Activated naive CD8-positive, alpha-beta T cell treated with anti-CD3 and anti-CD28 coated beads, Interleukin-2, amount 10 ng/mL, durations not matched to agents 7 days and 5 days (primary cell): ENCODE measurements around the gene CCDC144A. TPM values are rescaled to one million over a fixed set of nuclear protein-coding genes. Genes with fewer than 3 reads are reported as not detected.
"Not testable (repeated sequence)": the region's sequence is repeated elsewhere in the genome, so short reads cannot be mapped to it uniquely, and the experiment has no call there.

Experiments
- ATAC-seq: fragments of 150-1000 bp; cut with Tn5 transposase; one replicate; pipeline ENCODE4 v1.10.0; 2021; ENCODE audit warnings: low read depth, moderate library complexity
- POLR2A ChIA-PET: fragments of 350-600 bp; sonication (Branson Sonifier 250); formaldehyde crosslinking; loops from one replicate; lab custom pipeline; 2021; ENCODE audit warnings: antibody characterized with exemption; lab: Charles Lee
- DNase-seq: peaks from one replicate; pipeline ENCODE4 v3.0.0; 2021
- H3K27ac Mint-ChIP-seq: one replicate; pipeline ENCODE4 v1.8.0; 2022; ENCODE audit warnings: mild to moderate bottlenecking, mixed read lengths
- H3K27me3 Mint-ChIP-seq: one replicate; pipeline ENCODE4 v1.8.0; 2022; ENCODE audit warnings: mild to moderate bottlenecking, moderate library complexity, mixed read lengths
- H3K36me3 Mint-ChIP-seq: one replicate; pipeline ENCODE4 v1.8.0; 2021; ENCODE audit warnings: mild to moderate bottlenecking, mixed read lengths
- H3K4me1 Mint-ChIP-seq: one replicate; pipeline ENCODE4 v1.8.0; 2021; ENCODE audit warnings: mixed read lengths
- H3K4me3 Mint-ChIP-seq: one replicate; pipeline ENCODE4 v1.8.0; 2022; ENCODE audit warnings: mild to moderate bottlenecking, moderate library complexity, mixed read lengths
- H3K9me3 Mint-ChIP-seq: one replicate; pipeline ENCODE4 v1.8.0; 2021; ENCODE audit warnings: mixed read lengths
- total RNA-seq, 2 experiments: library from RNA; stranded (reverse); gene quantifications; one replicate each; pipeline ENCODE4 v1.2.3, GENCODE V29; 2021

Gene CCDC144A, protein sequence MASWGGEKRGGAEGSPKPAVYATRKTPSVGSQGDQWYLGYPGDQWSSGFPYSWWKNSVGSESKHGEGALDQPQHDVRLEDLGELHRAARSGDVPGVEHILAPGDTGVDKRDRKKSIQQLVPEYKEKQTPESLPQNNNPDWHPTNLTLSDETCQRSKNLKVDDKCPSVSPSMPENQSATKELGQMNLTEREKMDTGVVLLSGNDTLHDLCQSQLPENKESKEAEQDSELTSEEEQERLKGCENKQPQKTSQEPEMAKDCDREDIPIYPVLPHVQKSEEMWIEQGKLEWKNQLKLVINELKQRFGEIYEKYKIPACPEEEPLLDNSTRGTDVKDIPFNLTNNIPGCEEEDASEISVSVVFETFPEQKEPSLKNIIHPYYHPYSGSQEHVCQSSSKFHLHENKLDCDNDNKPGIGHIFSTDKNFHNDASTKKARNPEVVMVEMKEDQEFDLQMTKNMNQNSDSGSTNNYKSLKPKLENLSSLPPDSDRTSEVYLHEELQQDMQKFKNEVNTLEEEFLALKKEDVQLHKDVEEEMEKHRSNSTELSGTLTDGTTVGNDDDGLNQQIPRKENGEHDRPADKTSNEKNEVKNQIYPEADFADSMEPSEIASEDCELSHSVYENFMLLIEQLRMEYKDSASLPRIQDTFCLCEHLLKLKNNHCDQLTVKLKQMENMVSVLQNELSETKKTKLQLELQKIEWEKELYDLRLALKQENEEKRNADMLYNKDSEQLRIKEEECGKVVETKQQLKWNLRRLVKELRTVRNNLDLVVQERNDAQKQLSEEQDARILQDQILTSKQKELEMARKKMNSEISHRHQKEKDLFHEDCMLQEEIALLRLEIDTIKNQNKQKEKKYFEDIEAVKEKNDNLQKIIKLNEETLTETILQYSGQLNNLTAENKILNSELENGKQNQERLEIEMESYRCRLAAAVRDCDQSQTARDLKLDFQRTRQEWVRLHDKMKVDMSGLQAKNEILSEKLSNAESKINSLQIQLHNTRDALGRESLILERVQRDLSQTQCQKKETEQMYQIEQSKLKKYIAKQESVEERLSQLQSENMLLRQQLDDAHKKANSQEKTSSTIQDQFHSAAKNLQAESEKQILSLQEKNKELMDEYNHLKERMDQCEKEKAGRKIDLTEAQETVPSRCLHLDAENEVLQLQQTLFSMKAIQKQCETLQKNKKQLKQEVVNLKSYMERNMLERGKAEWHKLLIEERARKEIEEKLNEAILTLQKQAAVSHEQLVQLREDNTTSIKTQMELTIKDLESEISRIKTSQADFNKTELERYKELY (N-terminal part only)
- 1 to 10 TPM; 2.9 to 4.8 TPM for total RNA-seq

DNA sequence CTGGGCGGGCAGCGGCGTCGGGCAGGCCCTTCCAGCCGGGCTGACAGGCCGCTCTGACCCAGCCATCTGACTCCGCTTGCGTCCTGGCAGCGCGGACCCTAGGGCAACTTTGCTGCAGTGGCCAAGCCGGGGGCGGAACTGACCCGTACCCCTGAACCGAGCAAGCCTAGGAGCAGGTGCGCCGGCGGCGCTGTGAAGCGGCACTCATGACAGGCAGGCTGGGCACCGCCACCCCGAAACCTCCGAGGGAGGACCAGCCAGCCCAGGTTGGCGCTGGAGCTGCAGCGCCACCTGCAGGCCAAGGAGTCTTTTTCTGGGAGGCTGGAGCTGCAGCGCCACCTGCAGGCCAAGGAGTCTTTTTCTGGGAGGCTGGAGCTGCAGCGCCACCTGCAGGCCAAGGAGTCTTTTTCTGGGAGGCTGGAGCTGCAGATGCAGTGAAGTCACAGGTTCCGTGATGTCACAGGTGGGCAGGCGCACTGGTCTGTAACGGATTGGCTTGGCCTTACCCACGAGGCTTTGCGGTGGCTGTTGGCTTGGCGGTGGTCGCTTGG lies at the start of gene CCDC144A:
TSS of gene CCDC144A (plus strand) at position 511 of the 551 bp plus-strand sequence. CDS start 160 bp downstream, outside the sequence.
- peak within 1 kb of the TSS; percentile 71 for H3K4me3 Mint-ChIP-seq
- ATAC-seq = peak; percentile 84
- H3K9me3 Mint-ChIP-seq, H3K36me3 Mint-ChIP-seq, H3K27me3 Mint-ChIP-seq, H3K4me1 Mint-ChIP-seq, POLR2A ChIA-PET: not testable (repeated sequence)
- DNase-seq = peak; percentile 71
- peak within 1 kb of the TSS; percentile 78 for H3K27ac Mint-ChIP-seq

DNA sequence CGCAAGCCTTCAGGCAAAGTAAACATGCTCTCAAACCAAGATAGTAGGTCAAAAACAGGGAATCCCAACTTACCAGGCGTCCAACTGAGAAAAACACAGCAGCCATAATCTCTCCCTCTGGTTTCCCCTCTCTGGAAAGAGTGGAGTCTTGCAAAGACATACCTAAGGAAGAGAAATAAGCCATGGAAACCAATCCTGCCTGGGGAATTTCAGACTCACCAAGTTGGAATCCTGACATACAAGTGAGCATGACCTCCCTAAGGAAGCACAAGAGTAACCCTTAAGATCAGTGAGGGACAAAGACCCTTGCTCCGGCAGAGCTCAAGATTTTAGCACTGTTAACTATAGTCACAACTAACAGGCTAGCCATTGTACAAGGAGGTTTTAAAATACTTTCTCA lies 40.5 kb upstream of the CCDC144A start:
- Mint-ChIP-seq H3K9me3 (peaks cover 2% of the 10 kb centered on the region), H3K27me3 (peaks cover 6% of the 10 kb centered on the region), H3K27ac (no peak overlapping the region), H3K4me1 (peaks cover 11% of the 10 kb centered on the region), H3K36me3 (peaks cover 20% of the 10 kb centered on the region), H3K4me3 (no peak overlapping the region)
- DNase-seq (no peak), ATAC-seq (no peak)
- POLR2A ChIA-PET = no interaction called here

DNA sequence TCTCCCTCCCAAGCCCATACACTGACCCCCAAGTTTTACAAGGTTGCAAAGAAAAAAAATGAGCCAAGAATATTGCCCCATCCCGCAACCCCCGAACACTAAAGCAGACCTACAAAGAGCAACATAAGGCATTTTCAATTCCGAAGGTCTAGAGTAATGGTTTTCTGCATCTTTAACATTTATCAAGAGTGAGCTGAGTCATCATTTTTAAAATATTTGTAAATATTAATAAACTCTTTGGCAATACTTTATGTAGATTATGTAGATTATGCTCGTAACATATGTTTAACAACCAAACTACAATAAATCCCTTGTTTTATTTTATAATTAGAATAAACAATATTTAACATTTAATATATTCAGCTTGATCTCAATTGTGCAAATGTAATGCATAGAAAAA lies 37.8 kb upstream of the CCDC144A start:
- no peak for DNase-seq
- ATAC-seq = no peak
- POLR2A ChIA-PET = no interaction called here

DNA sequence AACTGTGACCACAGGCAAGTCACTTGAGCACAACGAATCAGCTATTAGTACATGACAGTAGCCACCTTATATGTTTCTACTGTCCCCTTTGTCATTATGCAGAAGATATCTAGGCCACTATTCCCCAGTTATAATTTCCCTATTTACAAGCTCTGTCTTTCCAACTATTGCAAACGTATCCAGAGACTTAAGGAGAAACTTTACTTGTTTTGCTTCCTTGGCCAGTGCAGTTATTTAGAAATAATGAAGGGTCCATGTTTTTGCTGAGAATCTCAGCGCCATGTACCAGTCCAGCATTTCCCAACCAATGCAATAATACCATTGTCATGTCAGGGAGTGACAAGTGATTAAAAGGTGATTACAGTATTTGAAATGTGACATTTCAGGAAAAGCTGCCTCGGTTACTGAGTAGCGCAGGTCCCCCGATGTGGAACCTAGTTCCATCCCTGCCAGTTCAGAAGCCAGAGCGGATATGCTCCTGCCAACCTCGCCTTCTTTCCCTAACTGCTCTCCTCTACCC lies 37.1 kb upstream of the CCDC144A start:
- Mint-ChIP-seq H3K4me3 (peak overlapping the region; percentile 84), H3K36me3 (peaks cover 10% of the 10 kb centered on the region), H3K4me1 (peaks cover 11% of the 10 kb centered on the region), H3K27ac (peak overlapping the region; percentile 51), H3K27me3 (peaks cover 13% of the 10 kb centered on the region), H3K9me3 (peaks cover 2% of the 10 kb centered on the region)
- POLR2A ChIA-PET = interaction anchor here (0.9 kb wide), 1 partner anchor 68 kb away, joined by 3 read pairs; no protein-coding TSS in a partner anchor
- no peak for DNase-seq
- ATAC-seq = no peak

More for the DNA sequence above, 37.8 kb upstream of the CCDC144A start:
- no peak overlapping the region for H3K27ac Mint-ChIP-seq
- peaks cover 2% of the 10 kb centered on the region for H3K9me3 Mint-ChIP-seq
- peaks cover 12% of the 10 kb centered on the region for H3K36me3 Mint-ChIP-seq
- peaks cover 11% of the 10 kb centered on the region for H3K27me3 Mint-ChIP-seq
- H3K4me1 Mint-ChIP-seq = peaks cover 11% of the 10 kb centered on the region
- H3K4me3 Mint-ChIP-seq = peak overlapping the region; percentile 84

DNA sequence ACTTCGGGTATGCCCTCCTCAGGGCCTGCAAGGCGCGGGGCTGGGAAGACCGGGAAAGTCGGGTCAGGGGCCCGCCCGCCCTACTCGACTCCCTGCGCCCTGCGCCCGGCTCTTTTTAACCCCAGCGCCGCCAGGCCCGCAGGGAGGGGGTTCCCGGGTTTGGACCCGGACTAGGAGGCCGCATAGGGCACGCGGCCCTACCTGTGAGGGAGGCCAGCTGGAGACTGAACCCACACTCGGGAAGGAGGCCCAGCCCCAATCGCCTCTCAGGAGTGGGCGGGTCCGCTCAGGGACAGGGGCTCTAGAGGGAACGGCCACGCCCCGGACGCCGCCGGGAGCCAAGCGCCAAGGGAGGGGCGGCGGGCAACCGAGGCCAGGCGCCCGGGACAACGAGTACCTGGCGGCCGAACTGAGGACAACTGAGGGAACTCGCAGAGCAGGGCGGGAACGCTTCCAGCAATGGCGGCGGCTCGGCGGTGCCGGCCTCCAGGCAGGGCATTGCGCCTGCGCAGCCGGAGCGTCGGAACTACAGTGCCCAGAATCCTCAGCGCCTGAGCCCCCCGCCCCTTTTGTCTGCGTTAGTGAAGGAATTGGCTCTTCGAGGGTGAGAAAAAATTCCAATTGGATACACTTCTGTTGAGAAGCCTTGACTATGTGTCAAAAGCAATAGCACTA lies 36.5 kb upstream of the CCDC144A start, which contains the start of gene ZNF624:
TSS of gene ZNF624 (minus strand) at position 484 of the 675 bp plus-strand sequence.
- peaks cover 8% of the 10 kb centered on the region for H3K36me3 Mint-ChIP-seq
- H3K4me3 Mint-ChIP-seq = peak within 1 kb of the TSS; percentile 84
- ATAC-seq (peak; percentile 98), DNase-seq (peak; percentile 88)
- POLR2A ChIA-PET = interaction anchor here (0.9 kb wide), 1 partner anchor 69 kb away, joined by 3 read pairs; no protein-coding TSS in a partner anchor
- peaks cover 11% of the 10 kb centered on the region for H3K4me1 Mint-ChIP-seq
- H3K27me3 Mint-ChIP-seq = peaks cover 13% of the 10 kb centered on the region
- peaks cover 2% of the 10 kb centered on the region for H3K9me3 Mint-ChIP-seq
- H3K27ac Mint-ChIP-seq = peak within 1 kb of the TSS; percentile 51

DNA sequence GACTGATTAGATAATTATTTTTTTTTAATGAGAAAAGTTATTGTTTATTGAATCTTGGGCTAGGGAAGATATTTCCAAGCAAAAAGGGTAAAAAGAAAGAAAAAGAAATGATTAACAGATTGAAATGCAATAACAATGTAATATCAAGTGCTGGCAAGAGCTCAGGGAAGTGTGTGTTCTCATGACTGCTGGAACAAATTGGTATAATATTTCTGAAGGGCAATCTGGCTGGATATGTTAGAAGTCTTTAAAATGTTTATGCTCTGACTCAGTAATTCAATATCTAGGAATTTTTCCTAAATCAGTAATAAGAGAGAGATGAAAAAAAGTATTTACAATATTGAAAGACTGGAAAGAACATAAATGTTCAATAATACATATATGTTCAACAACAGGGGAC lies 28.8 kb upstream of the CCDC144A start:
- H3K4me1 Mint-ChIP-seq = no peaks in the 10 kb centered on the region
- no peak overlapping the region for H3K27ac Mint-ChIP-seq
- H3K27me3 Mint-ChIP-seq = peaks cover 34% of the 10 kb centered on the region
- no peak for DNase-seq
- POLR2A ChIA-PET = no interaction called here
- H3K36me3 Mint-ChIP-seq = no peaks in the 10 kb centered on the region
- no peaks in the 10 kb centered on the region for H3K9me3 Mint-ChIP-seq
- H3K4me3 Mint-ChIP-seq = no peak overlapping the region
- no peak for ATAC-seq

DNA sequence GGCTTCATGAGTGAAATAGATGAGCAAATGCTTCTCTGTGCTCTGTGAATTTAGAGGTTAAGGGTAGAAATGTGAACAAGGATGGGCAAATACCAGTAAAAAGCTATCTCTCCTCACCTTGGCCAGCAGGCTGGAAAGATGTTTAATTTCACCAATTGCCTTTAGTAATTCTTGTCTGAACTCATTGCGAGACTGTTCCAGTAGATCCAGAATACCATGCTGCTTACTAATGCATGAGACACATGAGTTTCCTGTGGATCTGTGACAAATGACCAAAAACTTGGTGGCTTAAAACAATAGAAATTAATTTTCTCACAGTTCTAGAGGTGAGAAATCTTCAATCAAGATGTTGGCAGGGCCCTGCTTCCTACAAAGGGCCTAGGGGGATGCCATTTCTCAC lies 27.1 kb upstream of the CCDC144A start:
- Mint-ChIP-seq H3K4me3 (no peak overlapping the region), H3K9me3 (no peaks in the 10 kb centered on the region), H3K4me1 (no peaks in the 10 kb centered on the region), H3K27me3 (peaks cover 40% of the 10 kb centered on the region), H3K36me3 (no peaks in the 10 kb centered on the region), H3K27ac (no peak overlapping the region)
- ATAC-seq = no peak
- POLR2A ChIA-PET = no interaction called here
- no peak for DNase-seq

DNA sequence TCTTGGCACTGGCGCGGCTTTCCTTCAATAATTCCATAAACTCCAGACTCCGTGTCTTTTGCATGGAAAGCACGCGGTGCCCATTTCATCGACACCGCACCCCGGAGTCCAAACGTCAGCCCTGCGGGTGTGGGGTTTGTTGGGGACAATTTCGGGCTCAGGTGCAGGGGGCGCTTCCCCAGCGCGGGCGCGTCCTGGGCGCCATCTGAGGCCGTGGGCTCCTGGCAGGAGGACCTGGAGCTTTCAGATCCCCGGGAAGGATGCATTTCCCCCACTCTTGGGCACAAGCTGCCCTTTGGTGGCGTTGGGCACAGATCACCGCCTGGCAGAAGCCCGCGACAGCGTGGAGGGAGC lies 23.5 kb upstream of the CCDC144A start:
- H3K27ac Mint-ChIP-seq, ATAC-seq, H3K4me3 Mint-ChIP-seq, DNase-seq, POLR2A ChIA-PET, H3K36me3 Mint-ChIP-seq, H3K9me3 Mint-ChIP-seq, H3K4me1 Mint-ChIP-seq: not testable (repeated sequence)
- H3K27me3 Mint-ChIP-seq = peaks cover 35% of the 10 kb centered on the region

DNA sequence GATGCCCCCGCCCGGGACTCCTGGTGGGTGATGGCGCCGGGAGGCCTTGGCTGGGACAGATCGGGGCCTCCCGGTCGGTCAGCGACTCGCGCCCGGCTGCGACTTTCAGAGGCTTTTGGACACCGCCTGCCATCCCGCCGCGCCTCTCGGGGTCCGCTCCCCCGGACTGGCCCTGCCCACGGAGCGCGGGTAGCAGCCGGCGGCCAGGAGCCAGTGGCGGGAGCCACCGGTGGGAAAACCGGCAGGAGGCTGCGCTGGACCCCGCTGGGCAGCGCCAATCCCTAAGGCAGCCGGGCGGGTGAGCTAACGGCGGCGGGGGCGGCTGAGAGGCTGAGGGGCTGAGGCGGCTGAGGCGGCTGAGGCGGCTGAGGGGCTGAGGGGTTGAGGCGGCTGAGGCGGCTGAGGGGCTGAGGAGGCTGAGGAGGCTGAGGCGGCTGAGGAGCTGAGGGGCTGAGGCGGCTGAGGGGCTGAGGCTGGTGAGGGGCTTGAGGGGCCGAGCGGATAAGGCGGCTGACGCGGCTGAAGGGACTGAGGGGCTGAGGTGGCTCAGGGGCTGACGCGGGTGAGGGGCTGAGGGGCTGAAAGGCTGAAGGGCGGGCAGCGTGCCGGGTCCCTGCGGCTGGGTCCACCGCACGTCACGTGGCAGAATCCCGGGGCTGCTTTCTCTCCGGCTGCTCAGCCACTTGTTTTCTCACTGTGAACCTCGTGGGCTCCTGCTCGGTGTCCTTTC lies 23.0 kb upstream of the CCDC144A start:
- H3K4me1 Mint-ChIP-seq, POLR2A ChIA-PET, H3K36me3 Mint-ChIP-seq, ATAC-seq, H3K27ac Mint-ChIP-seq, H3K9me3 Mint-ChIP-seq: not testable (repeated sequence)
- peaks cover 35% of the 10 kb centered on the region for H3K27me3 Mint-ChIP-seq
- peak overlapping the region; percentile 60 for H3K4me3 Mint-ChIP-seq
- DNase-seq = peak; percentile 39

DNA sequence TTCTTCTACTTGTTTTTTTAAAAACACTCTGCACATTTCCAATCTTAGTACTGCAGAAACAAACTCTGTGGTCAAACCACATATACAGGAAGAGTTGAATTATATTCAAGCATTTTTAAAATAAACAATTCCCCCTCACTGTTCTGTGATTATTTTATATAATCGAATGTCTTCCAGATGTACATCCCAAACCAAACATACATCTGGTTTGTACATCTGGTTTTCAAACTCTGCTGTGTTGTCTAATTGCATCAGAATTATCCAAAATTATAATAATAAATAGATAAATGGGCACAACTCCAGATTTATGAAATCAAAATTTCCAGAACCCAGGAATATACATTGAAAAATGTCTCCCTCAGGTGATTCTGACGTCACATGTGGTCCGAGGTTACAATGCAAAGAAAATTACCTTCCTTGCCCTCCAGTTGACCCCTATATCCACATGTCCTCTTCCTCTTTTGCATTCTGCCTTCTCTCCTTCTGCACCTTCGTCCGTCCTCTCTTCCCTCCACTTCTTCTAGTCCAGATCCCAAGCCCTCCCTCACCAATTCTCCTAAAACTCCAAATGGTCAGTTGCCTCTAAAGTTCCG lies 13.3 kb upstream of the CCDC144A start:
- Mint-ChIP-seq H3K27me3 (peaks cover 9% of the 10 kb centered on the region), H3K27ac (no peak overlapping the region), H3K9me3 (no peaks in the 10 kb centered on the region), H3K4me3 (no peak overlapping the region), H3K36me3 (no peaks in the 10 kb centered on the region), H3K4me1 (no peaks in the 10 kb centered on the region)
- no peak for ATAC-seq
- POLR2A ChIA-PET = no interaction called here
- DNase-seq = no peak

DNA sequence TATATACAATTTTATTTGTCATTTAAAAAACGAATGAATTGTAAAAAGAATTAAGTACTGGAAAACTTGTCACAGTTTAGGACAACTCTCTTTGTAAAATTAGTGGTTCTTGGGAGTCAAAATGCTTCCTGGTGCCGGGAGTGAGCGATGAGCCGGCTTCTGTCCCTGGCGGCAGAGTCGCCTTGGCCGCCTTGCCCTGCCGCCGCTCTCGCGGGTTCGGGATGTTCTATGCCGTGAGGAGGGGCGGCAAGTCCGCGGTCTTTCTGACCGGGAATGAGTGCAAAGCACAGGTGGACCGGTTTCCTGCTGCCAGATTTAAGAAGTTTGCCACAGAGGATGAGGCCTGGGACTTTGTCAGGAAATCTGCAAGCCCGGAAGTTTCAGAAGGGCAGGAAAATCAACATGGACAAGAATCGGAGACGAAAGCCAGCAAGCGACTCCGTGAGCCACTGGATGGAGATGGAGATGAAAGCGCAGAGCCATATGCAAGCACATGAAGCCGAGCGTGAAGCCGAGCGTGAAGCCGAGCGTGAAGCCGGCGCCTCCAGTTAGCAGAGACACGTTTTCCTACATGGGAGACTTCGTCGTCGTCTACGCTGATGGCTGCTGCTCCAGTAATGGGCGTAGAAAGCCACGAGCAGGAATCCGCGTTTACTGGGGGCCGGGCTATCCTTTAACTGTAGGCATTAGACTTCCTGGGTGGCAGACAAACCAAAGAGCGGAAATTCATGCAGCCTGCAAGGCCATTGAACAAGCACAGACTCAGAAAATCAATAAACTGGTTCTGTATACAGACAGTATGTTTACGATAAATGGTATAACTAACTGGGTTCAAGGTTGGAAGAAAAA lies 6.5 kb upstream of the CCDC144A start:
- H3K9me3 Mint-ChIP-seq, ATAC-seq, POLR2A ChIA-PET, H3K4me3 Mint-ChIP-seq, H3K27ac Mint-ChIP-seq, H3K36me3 Mint-ChIP-seq, DNase-seq, H3K4me1 Mint-ChIP-seq: not testable (repeated sequence)
- peaks cover 32% of the 10 kb centered on the region for H3K27me3 Mint-ChIP-seq
